ENCODE measurements around the gene MYL2.

MYL2 gene

DNA sequence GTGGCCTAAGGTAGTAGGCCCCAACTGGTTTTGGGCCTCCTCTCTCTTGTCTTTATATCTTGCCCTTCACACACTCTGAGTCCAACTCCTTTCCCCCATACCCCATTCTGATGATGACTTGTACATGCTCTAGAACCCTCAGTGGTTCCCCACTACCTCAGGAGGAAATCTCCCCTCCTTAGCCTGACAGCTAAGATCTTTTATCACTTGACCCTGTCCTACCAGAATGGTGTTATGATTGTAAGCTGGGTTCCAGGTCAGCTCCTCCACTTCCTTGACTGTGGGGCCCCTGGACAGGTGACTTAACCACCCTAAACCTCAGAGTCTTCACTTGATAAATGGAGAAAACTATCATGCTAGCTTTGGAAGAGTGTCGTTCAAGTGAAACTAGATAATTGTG, 9.4 kb upstream of the MYL2 start:
- DNase-seq, result no peak

DNA sequence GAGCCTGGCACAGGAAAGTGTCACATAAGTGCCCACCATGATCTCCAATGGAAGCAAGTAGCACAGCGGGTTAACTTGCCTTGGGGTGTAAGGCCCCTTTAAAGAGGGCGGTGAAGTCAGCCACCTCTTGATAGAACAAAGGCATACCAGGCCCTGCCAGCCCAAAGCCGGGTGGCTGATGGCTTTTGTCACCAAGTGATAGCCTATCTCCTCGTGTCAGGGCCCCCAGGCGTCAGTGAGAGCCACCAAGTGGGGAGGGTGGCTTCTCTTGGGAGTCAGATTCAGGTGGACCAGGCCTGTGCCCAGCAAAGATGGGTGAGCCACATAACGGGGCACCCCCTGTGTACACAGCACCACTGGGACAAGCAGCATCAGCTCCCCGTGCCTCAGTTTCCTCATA, 8.3 kb upstream of the MYL2 start:
- DNase-seq, result no peak

DNA sequence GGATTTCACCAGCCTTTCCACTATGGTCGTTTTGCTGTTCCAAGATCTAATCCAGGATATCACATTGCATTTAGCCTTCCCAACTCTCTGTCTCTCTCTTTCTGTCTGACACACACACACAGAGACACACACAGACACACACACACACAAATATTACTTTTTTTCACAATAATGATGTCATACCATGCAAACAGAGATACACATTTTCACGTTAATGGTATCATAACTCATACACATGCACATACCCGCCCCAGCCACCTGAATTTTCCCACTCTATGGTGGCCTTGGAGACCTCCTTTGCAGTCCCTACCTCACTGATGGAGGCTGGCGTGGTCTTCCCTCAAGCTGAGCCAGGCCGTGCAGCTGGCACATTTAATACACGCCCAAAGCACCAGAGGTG, 7.2 kb upstream of the MYL2 start:
- no peak for DNase-seq

DNA sequence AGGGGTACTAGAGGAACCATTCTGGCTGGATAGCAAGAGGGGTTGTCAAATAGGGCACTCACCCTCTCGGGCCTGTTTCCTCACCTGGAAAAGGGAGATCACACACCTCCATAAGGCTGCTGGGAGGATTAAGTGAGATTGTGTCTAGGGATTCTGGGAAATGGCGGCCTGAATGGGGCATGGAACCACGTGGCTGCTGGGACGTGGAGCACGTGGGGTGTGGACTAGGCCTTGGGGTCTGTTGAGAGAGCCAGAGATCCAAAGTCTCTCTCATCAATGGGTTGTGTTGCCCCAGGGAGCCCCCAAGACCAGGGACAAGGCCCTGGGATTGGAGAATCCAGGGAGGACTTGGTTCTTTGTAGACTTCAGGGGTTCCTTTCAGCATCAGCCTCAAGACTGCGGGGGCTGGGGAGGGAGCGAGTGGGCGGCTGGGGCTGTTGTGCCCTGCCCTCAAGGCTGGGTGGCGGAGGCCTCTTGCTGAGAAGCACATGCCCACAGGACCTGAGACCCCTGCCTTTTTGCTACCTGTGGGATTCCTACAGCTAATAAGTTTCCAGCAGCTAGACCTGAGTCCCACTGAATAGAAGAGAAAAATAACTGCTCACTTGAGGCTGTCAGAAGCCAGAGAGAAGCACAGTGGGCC, 3.4 kb upstream of the MYL2 start:
- no peak for DNase-seq

DNA sequence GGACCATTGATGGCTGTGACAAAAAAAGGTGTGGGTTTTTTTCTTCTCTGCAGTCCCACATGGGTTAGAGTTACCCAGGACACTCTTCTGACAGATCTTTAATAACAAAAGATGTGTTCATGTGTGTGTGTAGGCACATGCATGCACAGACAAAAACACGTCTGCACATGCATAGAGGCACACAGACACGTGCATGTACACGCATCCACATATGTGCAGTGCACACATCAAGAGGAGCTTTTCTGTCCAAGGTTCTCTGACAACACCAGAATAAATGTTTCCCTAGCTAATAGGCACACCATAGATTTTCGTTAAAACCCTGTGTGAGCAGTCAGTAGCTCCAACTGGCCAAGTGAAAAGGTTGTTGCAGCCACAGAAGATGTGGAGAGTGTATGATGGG, 2.8 kb upstream of the MYL2 start:
- no peak for DNase-seq

DNA sequence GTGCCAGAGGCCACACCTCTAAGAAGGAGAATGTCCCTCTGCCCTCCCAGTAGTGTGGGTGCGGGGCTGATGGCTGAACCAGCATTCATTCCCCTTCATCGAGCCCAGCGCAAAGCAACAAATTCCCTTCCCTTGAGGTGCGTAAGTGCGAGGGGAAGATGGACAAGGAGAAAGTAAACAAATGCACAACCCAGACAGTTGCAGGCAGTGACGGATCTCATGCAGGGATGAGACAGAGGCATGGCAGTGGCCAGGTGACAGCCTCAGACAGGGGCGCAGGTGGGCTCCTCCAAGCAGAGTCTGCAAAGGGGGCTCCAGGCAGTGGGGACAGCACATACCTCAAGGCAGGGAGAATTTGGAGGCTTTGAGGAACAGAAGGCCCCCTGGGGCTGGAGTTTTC, 2.3 kb upstream of the MYL2 start:
- DNase-seq, result no peak

DNA sequence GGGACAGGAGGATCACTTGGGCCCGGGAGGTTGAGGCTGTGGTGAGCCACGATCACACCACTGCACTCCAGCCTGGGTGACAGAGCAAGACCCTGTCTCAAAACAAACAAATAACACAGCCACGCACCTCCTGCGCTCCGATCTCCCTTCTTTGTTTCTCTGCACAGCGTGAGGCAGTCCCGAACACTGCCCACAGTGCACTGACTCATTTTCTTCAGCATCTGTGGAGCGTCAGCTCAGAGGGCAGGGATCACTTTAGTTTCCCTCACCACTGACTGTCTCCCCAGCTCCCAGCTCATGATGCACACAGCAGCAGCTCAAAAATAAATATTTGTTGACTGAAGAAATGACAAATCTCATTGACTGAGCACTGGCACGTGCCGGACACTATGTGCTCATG, 883 bp upstream of the MYL2 start:
- no peak for DNase-seq

DNA sequence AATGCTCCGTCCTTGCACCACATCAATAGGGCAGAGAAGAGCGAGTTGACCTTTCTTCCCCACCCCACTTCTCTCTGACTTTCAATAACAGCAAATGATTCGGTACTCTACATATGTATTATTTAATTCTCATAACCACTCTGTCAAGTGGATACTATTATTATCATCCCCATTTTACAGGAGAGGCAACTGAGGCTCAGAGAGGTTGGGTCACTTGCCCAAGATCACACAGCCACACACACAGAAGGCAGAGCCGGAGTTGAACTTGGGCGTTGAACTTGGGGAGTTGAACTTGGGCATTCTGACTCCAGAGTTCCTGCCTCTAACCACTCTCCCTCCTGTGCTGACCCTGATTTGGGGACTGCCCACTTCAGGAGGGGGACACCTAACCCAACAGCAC, 659 bp downstream of the MYL2 start:
- no peak for DNase-seq

DNA sequence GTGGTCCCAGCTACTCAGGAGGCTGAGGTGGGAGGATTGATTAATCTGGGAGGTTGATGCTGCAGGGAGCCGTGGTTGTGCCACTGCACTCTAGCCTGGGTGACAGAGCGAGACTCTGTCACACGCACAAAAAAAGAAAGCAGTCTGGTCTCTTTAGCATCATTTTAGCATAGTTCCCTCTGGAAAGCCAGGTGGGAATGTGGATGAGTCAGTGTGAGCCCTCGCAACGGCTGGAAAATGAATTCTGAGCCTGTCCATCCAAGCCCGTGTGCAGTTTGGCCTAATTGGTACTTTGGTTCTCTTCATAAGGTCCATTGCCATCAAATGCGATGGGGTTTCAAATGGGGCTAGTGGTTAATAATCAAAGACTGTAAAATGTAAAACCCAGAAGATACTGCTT, 2.4 kb downstream of the MYL2 start:
- no peak for DNase-seq

DNA sequence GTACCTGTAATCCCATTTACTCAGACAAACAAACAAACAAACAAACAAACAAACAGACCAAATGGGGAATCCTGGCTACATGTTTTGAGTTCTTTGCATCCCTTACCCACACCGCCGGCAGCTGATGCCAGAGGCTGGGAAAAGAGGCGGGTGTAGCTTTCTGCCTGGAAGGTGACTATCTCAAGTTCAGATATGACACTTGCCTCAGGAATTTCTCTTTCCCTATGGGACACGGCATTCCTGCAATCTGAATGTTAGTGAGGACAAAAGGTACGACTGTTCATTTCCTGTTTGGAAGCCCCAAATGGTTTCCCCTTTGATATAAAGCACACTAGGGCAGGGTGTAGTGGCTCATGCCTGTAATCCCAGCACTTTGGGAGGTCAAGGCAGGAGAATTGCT, 2.9 kb downstream of the MYL2 start:
- no peak for DNase-seq

DNA sequence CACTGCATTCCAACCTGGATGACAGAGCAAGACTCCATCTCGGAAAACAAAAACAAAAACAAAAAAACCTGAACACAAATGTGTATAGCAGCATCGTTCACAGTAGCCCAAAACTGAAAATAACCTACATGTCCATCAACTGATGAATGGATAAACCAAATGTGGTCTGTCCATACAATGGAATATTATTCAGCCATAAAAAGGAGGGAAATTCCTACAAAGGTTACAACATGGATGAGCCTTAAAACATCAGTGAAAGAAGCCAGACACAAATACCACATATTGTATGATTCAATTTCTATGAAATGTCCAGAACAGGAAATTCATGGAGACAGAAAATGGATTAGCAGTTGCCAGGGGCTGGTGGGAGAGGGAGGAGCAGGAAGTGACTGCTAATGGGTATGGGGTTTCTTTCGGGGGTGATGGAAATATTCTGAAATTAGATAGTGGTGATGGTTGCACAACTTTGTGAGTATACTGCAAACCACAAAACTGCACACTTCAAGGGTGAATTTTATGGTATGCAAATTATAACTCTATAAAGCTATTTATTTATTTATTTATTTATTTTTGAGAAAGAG, 4.0 kb downstream of the MYL2 start:
- no peak for DNase-seq

DNA sequence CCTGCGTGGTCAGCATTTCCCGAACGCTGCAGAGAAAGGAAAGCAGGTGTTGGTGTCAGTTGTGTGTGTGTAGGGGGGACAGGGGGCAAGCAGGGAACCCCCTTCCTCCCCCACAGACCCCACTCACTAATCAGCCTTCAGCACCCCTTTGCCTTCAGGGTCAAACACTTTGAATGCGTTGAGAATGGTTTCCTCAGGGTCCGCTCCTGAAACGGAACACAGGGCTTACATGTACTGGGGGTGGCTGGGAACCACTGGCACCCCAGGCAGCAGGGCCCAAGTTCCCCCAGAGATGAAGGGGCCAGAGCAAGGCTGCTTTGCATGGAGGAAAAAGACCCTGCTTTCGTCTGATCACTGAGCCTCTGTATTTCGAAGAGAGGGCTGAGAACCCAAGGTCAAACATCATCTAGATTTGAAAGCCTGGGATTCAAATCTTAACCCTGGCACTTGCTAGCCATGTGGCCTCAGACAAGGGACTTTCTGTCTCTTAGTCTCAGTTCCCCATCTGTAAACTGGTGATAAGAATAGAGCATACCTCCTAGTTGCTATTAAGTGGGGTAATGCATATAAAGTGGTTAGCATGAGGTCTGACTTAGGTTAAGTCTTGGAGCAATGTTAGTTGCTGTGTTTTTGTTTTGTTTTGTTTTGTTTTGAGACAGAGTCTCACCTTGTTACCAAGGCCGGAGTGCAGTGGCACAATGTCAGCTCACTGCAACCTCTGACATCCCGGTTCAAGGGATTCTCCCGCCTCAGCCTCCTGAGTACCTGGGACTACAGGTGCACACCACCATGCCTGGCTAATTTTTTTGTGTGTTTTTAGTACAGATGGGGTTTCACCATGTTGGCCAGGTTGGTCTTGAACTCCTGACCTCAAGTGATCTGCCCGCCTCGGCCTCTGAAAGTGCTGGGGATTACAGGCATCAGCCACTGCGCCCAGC, 7.0 kb downstream of the MYL2 start:
- no peak for DNase-seq

DNA sequence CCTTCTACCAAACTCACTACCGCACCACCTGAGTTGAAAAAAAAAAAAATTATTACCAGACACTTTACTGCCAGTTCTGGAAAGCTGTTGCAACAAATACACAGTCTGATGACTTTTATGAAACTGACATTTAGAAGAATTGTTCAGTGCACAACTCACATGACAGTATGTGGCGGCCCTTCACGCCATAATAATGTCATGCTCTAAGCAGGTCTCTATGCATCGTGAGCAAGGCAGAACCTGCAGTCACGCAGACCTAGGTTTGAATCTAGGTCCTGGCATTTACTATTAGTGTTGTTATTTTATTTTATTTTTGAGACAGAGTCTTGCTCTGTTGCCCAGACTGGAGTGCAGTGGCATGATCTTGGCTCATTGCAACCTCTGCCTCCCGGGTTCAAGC, 8.1 kb downstream of the MYL2 start:
- no peak for DNase-seq

DNA sequence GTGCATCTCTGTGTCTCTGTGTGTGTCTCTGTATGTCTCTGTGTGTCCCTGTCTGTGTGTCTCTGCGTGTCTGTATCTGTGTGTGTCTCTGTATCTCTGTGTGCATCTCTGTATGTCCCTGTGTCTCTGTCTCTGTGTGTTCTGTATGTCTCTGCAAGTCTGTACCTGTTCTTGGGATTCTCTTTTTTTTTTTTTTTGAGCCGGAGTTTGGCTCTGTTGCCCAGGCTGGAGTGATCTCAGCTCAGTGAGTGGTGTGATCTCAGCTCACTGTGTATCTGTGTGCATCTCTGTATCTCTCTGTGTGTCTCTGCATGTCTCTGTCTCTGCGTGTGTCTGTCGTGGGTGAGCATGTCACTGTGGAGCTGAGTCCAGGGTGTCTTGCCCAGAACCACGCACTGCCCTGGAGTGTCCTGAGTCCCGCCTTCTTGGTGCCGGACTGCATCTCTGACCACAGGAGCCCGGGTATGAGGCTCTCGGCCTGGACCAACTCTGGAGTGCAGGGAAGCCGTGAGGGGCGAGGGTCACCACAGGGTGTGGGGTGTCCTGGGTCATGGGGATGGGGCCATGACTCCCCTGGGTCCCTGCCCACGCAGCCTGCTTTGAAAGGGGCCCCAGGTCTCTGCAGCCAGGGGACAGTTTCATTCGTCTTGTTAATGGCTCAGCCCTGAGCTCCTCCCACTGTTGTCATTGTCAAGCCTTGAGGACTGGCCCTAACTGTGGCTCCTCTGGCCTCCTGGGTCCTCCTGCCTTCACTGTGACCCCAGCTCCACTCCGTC, 11.8 kb downstream of the MYL2 start:
- DNase-seq, result no peak

DNA sequence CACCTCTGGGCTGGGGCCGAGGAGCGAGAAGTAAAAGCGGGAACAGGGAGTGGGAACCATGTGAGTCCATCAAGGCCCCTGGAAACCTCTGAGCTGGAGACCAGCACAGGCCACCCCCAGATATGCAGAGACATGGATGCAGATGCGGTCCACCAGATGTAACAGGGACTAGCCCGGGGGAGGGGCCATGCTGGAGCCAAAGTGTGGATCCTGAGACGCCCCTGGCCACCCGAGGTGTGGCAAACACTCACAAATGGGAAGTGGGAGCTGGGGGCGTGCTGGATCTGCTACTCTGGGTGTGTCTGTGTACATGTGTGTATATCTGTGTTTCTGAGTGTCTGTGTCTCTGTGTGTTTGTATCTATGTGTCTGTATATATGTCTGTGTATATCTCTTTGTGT, 12.8 kb downstream of the MYL2 start:
- no peak for DNase-seq

DNA sequence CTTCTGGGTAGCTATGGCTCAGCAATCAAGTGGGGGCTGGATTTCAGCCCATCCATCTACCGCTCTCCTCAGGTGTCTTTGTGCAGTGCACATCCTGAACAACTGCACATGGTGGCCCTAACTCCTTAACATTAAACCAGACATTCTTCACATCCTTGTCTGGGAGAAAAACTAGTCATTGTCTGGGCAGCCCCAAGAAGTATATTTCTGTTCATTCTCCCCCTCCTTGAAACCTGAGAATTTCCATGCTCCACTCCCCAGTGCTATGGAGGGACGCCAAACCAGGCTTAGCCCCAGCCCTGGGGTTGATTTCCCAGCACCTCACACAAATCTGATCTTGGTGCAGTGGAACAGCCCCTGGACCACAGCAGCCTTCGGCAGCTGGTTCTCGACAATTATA, 13.4 kb downstream of the MYL2 start:
- DNase-seq, result no peak

DNA sequence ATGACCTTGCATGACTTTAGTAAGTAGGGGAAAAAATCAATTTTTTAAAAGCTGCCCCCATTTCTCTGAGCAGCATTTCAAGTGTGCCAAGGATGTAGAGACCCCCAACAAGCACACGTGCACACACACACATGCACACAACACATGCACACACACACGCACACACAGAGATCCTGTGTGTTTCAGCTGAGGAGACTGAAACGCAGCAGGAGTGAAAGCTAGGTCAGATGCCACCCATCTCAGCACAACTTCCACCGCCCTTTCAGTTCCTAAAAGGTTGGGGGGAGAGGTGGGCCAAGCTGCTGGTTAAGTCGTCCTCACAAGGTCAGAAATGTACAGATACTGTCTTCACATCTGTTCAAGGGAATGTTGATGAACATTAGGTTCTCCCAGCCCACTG, 13.9 kb downstream of the MYL2 start:
- no peak for DNase-seq

DNA sequence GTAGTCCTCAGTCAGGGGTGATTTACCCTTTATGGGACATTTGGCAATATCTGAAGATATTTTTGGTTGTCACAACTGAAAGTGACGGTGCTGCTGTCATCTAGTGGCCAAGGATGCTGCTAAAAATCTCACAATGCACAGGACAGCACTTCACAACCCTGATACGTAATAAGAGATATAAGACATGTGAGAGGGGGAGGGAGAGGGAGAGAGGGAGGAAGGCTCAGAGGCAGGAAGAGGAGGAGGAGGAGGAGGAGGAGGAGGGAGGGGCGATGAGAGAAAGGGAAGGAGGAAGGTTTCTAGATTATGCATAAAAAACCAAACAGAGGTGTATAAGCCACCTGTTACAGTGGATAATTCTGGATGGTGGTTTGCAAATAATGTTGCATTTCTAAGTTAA, 14.3 kb downstream of the MYL2 start:
- no peak for DNase-seq

DNA sequence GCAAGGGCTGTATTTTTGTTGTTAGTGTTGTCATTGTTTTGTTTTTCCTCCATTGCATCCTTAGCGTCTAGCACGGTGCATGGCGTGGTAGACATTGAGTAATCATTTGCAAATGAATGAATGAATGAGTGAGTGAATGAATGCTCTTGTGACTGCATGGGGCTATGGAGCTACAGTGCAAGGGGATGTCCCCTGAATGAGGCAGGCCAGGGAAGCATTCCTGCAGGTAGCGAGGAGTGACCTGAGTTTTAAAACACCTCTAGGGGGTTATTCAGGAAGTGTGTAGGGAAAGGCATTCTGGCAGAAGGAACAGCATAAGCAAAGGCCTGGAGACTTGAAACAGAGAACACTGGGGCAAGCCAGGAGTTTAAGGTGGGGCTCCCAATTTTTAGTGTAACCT, 16.9 kb downstream of the MYL2 start:
- DNase-seq, result no peak

DNA sequence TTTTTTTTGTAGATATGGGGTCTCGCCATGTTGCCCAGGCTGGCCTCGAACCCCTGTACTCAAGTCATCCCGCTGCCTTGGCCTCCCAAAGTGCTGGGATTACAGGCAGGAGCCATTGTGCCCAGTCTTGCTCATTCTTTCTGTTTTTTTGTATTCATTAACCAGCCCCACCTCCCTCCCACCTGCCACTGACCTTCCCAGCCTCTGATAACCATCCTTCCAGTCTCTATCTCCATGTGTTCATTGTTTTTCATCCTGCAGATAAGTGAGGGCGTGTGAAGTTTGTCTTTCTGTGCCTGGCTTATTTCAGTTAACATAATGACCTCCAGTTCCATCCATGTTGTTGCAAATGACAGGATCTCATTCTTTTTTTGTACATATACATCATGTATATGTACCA, 19.0 kb downstream of the MYL2 start:
- DNase-seq, result no peak

DNA sequence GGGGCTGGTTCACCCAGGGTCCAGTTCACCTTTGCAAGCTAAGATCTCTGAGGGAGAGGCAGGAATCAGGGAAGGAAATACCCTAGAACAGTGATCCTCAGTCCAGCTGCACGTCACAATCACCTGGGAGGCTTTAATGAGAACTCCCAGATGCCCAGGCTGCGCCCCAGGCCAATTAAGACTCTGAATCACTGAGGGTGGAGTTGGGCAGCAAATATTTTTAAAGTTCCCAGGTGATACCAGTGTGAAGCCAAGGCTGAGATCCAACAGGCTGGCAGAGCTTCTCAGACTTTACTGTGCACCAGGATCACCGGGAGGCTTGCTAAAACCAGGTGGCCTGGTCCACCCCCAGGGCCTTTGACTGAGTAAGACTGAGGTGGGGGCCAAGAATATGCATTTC, 23.8 kb downstream of the MYL2 start:
- no peak for DNase-seq

DNA sequence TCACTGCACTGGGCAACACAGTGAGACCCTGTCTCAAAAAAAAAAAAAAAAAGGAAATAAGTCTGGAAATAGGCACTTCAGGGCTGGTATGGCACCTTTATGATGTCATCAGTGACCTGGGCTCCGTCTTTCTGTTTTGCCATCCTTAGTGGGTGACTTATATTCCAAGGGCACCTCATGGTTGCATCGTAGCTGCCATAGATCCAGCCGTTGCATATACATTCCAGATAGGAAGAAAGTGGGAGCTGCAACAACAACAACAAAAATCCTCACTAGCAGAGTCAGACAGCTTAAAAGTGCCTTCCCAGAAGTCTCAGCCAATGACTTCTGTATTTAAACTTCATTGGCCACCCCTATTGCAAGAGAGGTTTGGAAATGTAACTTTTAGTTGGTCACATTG, 26.4 kb downstream of the MYL2 start:
- no peak for DNase-seq

DNA sequence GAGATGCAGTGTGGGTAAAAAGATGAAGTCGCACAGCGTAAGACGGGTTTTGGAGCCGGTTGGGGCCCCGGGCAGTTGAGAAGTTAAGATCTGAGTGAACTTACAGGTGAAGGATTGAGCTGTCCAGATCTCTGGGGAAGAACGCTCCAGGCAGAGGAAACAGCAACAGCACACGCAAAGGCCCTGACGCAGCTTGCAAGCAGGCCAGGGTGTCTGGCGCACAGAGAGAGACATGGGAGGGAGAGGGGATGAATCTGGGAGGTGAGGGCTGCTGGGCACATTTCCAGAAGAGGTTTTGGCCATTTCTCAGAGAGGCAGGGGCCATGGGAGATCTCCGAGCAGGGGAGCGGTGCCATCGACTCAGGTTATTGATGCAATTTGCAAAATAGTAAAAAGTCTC, 31.0 kb downstream of the MYL2 start:
- no peak for DNase-seq
